HG03521 (cell line): Measurements from ENCODE around the gene NFIB.

Experiments used
- ATAC-seq: cut with Tn5 transposase; IDR thresholded peaks from one replicate; pipeline ENCODE4 v1.9.1; 2021; ENCODE audit warnings: mild to moderate bottlenecking, moderate library complexity; ENCODE audit not compliant: unreplicated experiment

NFIB gene

DNA sequence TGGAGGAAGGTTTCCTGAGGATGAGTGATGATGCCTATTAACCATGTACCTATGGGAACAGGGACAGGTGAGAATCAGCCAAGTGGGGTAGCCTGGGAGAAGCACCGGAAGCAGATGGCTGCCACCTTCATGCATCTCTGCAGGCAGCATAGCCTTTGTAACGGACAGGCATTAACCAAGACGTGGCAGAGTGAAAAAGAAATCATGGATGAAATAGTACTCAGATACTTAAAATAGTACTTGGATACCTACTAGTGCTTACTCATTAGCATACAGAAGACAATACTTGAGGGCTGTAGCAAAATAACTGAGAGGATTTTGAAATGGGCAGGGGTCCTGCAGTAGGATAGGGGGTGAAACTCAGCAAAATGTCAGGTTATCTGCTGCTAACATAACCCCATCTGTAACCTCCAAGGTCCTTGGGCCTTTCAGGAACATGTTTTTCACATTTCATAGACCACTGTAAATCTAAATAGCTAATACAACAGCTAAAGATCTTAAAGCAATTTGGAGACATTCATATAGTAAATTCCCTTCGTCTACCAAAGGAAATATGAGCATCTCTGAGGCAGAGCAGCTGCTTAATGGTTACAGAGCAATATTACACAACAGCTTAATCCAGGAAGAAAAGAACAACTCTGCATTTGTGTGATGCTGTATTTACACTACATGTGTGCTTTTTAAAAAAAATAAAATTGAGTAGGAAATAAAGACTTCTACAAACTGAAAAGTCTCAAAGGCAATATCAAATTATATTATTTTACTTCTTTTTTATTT is 154.3 kb downstream of the NFIB start:
- ATAC-seq: no peak

DNA sequence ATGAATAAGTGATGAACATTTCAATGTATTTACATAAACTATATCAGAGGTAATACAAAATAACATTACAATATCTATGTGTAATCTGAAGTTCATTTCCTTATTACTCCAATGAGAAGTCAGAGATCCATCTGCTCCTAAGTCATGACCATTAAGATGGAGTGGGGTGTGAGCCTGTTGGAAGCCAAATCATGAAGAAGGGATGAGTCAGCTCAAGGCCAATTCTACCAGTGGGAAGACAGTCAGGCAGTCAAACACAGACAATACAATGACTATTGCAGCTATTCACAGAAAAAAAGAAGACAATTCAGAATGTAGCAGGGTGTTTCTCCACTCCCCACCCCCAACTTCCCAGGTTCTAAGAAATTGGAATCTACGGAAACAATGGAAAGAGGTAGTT is 155.0 kb downstream of the NFIB start:
- ATAC-seq: no peak

- ATAC-seq: no peak
Observed at GRCh38 chr9:14158136-14158813, 155.7 kb downstream of the NFIB start.

DNA sequence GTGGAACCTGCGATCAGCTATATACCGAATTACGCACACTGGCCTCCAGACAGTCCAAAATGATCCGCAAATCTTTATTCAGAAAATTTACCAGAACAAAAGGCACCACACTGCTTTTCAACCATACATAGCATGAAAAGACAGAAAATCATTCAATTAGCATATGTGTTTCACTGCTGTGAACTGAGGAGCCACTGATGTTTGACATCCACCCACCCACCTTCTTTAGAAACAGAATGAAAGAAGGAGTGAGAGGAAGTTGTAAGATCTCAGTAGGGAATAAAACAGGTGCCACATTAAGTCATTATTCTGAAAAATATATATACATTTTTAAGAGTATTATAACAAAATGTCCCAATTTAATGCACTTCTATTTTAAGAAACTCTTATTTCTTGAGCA is 156.8 kb downstream of the NFIB start:
- ATAC-seq: no peak

DNA sequence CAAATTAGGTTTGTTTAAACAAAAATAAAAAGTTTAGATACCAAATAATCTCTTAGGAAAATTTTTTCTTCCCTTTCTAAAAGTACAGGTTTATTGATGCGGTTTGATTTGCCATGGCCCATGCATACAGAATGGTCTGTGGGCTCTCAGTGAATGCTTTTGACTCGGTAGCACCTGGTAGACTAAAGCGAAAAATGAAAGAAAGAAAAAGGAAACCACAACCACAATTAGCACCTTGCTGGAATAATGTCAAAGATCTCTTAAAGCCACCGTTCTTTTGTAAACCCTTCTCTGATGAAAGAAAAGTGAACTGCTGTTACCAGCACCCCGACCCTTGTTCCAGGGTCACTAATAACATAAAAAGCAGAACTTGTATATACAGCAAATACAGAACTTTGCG is 157.9 kb downstream of the NFIB start:
- ATAC-seq: peak; percentile 97

GRCh38 chr9:14155237-14155636 is 158.7 kb downstream of the NFIB start:
- ATAC-seq: no peak

DNA sequence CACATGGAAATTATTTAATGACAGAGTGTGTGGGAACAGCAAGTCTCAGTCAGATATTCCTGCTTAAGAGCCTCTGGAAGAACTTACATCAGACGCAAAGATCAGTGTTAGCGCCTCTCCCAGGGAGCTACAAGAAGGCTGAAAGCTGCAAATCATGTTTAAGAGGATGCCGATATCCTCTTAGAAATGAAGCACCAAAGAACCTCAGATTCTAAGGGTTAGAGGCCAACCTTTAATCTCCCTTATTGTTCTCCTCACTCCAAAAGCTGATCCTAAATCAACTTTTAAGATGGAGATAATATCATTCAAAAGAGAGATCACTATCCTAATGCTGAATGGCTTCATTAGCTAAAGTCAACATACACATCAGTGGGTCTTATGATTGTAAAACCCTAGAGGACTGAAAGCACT is 160.6 kb downstream of the NFIB start:
- no peak for ATAC-seq

- no peak for ATAC-seq
Observed at GRCh38 chr9:14151451-14151850, 162.5 kb downstream of the NFIB start.

DNA sequence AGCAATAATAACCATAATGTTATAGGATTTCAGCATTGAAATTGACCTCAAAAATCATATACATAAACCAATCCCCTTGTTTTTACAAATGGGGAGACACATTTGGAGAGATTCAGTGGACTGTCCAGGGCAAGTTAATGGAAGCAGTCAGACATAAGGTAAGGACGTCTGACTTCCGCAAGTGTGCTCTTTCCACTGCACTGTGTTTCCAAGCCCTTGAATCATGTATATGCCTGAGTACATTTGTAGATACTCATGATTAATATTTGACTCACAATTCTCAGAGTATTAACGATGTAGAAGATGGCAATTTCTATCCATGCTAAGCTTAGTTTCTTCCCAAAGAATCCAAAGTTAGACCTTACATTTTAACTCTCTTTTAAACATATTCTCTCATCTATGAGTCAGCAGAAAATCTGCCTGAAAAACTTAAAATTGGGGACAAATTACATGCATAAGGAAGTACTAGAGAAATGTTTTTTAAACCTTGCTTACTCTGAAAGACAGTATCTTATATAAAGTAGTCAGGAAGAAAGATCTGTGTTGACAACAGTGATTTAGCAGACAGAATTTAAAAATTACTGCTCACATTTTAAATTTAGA is 165.3 kb downstream of the NFIB start:
- no peak for ATAC-seq

- no peak for ATAC-seq
Observed at GRCh38 chr9:14147738-14148137, 166.2 kb downstream of the NFIB start.

DNA sequence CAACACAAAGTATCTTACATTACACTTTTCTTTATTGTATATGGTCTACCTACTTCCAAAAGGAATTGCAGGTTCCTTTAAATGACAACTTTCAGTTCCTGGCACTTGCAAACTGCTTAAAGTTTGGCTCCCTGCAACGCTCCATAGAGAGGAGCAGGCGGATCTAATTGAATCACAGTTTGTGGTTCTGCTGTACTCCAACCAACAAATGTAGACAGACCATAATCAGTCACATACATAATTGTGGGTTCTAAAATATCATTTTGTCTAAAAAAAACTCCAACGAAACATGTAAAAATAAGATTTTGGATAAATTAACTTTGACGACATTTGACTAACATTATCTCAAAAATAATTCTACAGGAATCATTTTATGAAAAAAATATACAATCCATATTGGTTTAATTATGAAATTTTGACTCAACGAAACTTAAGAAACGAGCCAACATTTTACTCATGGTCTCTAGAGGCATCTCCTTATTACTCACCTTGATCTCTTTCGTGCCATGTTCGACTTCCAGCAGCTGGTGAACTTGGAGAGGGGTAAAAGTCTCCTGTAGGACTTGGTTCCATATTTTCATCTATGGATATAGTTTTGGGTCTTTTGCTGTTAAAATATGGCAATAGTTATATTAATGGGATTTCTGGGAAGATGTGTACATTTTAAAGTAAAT is 167.6 kb downstream of the NFIB start:
- ATAC-seq: no peak

DNA sequence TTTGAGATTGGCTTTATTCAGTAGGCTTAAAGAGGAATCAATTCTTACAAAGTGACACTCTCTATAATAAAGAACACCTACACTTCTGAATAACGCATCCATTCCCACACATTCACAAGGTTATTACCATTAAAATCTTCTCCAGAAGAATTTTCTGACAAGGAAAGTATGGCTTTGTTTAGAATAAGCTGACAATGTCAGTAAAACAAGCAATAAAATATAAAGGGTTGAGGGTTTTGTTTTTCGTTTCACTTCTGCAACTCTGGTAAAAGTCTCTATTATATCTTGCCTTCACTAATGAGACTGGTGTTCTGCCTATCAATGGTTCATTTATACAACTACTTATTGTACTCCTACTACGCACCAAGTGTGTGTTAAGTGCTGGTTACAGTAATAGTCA is 169.7 kb downstream of the NFIB start:
- ATAC-seq: no peak

DNA sequence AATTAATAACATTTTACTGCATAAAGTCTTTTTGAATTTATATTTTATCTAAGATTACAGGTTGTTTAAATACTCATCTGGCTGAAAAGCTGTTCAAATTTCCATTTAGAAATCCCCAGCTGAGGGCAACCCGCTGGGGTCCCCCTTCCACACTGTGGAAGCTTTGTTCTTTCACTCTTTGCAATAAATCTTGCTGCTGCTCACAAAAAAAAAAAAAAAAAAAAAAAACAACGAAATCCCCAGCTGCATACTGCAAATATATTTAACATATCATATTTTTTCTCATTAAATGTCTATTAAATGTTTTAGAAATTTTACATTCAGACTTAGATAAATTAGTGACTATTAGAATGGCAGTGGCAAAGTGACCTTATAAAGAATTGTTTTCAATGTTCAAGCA is 172.2 kb downstream of the NFIB start:
- no peak for ATAC-seq

DNA sequence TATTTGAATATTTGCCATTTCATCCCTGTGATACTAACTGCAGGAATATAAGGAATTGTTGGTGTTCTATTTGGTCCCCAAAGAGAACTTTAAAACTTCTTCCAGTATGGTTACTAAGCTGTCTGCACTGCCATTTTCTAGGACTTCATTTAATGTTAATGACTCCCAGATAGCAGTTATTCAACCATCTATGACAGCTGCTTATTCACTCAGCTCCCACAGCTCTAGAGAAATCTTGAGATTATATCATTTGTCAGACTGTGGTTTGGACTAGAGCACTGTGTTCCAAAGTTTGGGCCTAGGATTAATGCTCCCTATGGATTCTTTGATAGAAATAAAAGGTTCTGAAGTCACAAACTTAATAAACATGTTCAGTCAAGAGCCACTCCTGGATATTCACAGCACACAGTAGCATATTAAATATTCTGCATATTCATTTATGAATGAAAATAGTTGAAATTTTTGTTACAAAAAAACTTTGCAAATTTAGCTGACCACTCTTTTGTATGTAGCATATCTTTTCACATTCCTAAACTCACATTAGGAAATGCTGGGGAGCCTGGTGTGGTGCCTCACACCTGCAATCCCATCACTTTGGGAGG is 173.7 kb downstream of the NFIB start:
- no peak for ATAC-seq

GRCh38 chr9:14139287-14139686 is 174.7 kb downstream of the NFIB start:
- ATAC-seq: no peak

- ATAC-seq: no peak
Observed at GRCh38 chr9:14136646-14137370, 177.1 kb downstream of the NFIB start.

GRCh38 chr9:14136047-14136635 is 177.8 kb downstream of the NFIB start:
- ATAC-seq: no peak

DNA sequence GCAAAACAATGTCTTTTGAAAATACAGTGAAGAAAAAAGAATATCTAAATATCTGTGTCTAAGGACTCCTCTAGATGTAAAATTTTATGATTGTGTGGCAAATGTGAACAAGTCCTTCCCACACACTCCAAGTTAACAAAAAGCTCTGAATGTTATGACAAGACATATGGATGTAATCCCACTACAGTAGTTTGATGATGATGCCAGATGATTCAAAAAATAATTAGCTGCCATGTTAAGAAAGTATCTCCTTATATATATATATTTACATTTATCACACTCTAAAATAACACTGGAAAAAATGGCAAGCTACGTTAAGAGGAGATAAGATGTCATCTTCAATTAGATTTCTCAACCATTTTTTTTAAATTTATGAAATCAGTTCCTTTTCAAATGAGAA is 178.5 kb downstream of the NFIB start:
- no peak for ATAC-seq

DNA sequence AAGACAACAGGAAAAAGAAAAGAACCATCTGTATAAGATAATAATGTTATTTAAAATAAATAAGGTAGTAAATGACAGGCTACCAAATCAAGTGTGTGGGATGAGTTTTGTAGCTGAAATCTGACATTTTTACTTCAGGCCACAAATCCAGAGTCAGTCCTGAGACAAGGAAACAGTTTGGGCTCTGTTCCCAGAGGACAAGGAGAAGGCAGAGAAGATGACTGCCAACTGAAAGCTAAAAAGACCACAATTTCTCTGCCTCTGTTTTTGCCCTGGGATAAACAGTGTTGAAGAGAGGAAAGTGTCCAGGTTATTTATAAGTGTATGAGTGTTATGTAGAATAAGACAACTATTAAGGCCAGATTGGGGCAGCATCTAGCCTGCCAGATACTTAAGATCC is 180.5 kb downstream of the NFIB start:
- ATAC-seq: no peak

- no peak for ATAC-seq
Observed at GRCh38 chr9:14132775-14133174, 181.2 kb downstream of the NFIB start.
